ENCODE results near the gene TUSC2. TPM values are rescaled to one million over a fixed set of nuclear protein-coding genes. Genes with fewer than 3 reads are reported as not detected.
A peak's percentile ranks its signal among the peaks of the same experiment; 100 is the strongest.

The TUSC2 gene
- total and polyA plus RNA-seq, 10 of the 15 experiments (the other 5 are each of a cell fraction or from before 2014, with no cell fraction given), result 4.0 to 73.8 (median 34.3) TPM

GRCh38 chr3:50327943-50328691 lies at the start of gene TUSC2 (continued):
- TF ChIP-seq PKNOX1 (IDR thresholded peaks at IDR 0.05), result peak; percentile 76
- TF ChIP-seq BACH1 (IDR thresholded peaks at IDR 0.05; ENCODE audit: borderline replicate concordance), result peak; percentile 31; the same call in 1 of the 2 replicates
- no peak; the same call in 1 of the 2 replicates for TF ChIP-seq RUNX3 (IDR thresholded peaks at IDR 0.05; ENCODE audit: low read length)
- peak; percentile 72; the same call in 1 of the 2 replicates for TF ChIP-seq YY1 (IDR thresholded peaks at IDR 0.05; ENCODE audit: low read depth, low read length)
- TF ChIP-seq, protein P1, sequence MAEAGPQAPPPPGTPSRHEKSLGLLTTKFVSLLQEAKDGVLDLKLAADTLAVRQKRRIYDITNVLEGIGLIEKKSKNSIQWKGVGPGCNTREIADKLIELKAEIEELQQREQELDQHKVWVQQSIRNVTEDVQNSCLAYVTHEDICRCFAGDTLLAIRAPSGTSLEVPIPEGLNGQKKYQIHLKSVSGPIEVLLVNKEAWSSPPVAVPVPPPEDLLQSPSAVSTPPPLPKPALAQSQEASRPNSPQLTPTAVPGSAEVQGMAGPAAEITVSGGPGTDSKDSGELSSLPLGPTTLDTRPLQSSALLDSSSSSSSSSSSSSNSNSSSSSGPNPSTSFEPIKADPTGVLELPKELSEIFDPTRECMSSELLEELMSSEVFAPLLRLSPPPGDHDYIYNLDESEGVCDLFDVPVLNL (IDR thresholded peaks at IDR 0.05; ENCODE audit: low read depth, low read length), result no peak
- peak; percentile 27 for TF ChIP-seq SIX5 (IDR thresholded peaks at IDR 0.05; ENCODE audit: low read depth, low read length, severe bottlenecking)
- TF ChIP-seq DPF2 (IDR thresholded peaks at IDR 0.05), result 0 out of 2 replicates have a peak, but pooled peaks have one; percentile 57
- peak; percentile 44; the same call in 1 of the 2 replicates for TF ChIP-seq TCF3 (IDR thresholded peaks at IDR 0.05; ENCODE audit: borderline replicate concordance, insufficient read depth, low read depth, low read length)
- TF ChIP-seq NR2F1 (conservative IDR thresholded peaks at IDR 0.05), result 0 out of 2 replicates have a peak, but pooled peaks have one; percentile 11
- TF ChIP-seq ETV6 (conservative IDR thresholded peaks at IDR 0.05 in 1 of 2, IDR thresholded peaks at IDR 0.05 in 1 of 2; ENCODE audit: borderline replicate concordance in 1 of 2, low read depth in 1 of 2), result no peak
- TF ChIP-seq CTCF (IDR thresholded peaks at IDR 0.05 in 2 of 3, conservative IDR thresholded peaks at IDR 0.05 in 1 of 3; ENCODE audit: control insufficient read depth in 2 of 3, extremely low read depth in 1 of 3, insufficient read depth in 1 of 3, low read depth in 3 of 3, low read length in 3 of 3), result no peak
- no peak for TF ChIP-seq CHD1 (IDR thresholded peaks at IDR 0.05; ENCODE audit: low read depth, low read length)
- TF ChIP-seq, protein P2, sequence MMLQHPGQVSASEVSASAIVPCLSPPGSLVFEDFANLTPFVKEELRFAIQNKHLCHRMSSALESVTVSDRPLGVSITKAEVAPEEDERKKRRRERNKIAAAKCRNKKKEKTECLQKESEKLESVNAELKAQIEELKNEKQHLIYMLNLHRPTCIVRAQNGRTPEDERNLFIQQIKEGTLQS (IDR thresholded peaks at IDR 0.05; ENCODE audit: borderline replicate concordance, extremely low read depth, low read depth, low read length), result no peak
- TF ChIP-seq, protein P3, sequence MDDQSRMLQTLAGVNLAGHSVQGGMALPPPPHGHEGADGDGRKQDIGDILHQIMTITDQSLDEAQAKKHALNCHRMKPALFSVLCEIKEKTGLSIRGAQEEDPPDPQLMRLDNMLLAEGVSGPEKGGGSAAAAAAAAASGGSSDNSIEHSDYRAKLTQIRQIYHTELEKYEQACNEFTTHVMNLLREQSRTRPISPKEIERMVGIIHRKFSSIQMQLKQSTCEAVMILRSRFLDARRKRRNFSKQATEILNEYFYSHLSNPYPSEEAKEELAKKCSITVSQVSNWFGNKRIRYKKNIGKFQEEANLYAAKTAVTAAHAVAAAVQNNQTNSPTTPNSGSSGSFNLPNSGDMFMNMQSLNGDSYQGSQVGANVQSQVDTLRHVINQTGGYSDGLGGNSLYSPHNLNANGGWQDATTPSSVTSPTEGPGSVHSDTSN (IDR thresholded peaks at IDR 0.05; ENCODE audit: insufficient replicate concordance, low read depth, low read length), result no peak
- TF ChIP-seq RELB (IDR thresholded peaks at IDR 0.05; ENCODE audit: low read depth), result peak; percentile 76
- peak; percentile 49 to 84; a peak in 3 of 4 replicates for TF ChIP-seq BHLHE40 (IDR thresholded peaks at IDR 0.05; ENCODE audit: borderline replicate concordance in 1 of 2, low read depth in 2 of 2, low read length in 1 of 2)
- TF ChIP-seq SMAD5 (IDR thresholded peaks at IDR 0.05; ENCODE audit: low read depth), result peak; percentile 55; the same call in 1 of the 2 replicates
- no peak for TF ChIP-seq USF1 (IDR thresholded peaks at IDR 0.05; ENCODE audit: borderline replicate concordance, extremely low read length, insufficient read depth, low read depth, low read length)
- TF ChIP-seq BMI1 (IDR thresholded peaks at IDR 0.05; ENCODE audit: borderline replicate concordance), result peak; percentile 44; the same call in 1 of the 2 replicates
